GM19043 (cell line): ENCODE data around the gene TIMP2.
"Not testable (repeated sequence)": the region's sequence is repeated elsewhere in the genome, so short reads cannot be mapped to it uniquely, and the experiment has no call there.

Experiments used
- ATAC-seq: cut with Tn5 transposase; IDR thresholded peaks from one replicate; pipeline ENCODE4 v1.9.1; 2021; ENCODE audit warnings: low read depth; ENCODE audit not compliant: unreplicated experiment

The TIMP2 gene

DNA sequence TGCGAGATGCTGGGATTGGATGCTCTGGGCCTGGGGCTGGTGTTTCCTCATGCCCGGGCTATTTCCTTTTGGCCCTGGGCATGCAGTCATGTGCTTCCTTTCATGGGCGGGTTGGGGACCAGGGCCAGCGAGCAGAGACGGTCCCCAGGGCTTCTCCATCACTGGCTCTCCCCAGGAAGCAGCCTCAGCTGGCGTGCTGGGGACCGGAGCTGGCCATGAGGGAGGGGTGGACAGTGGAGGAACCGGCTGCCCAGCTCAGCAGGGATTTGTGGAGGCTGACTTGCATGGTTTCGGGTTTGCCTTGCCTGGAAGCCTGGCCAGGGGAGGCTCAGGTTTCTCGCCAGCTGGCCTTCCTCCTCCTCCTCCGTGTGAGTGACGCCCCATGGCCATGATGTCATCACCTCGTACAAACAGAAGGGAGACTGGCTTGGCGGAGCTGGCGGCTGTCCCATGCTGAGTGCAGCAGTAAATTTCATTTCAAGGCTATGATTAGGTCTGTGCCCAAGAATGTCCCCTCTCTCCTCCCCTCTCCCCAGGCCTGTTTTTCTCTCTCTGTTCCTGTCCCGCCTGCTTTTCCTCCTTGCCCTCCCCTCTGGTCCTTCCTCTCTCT, 8.9 kb upstream of the TIMP2 start:
- ATAC-seq, result no peak

DNA sequence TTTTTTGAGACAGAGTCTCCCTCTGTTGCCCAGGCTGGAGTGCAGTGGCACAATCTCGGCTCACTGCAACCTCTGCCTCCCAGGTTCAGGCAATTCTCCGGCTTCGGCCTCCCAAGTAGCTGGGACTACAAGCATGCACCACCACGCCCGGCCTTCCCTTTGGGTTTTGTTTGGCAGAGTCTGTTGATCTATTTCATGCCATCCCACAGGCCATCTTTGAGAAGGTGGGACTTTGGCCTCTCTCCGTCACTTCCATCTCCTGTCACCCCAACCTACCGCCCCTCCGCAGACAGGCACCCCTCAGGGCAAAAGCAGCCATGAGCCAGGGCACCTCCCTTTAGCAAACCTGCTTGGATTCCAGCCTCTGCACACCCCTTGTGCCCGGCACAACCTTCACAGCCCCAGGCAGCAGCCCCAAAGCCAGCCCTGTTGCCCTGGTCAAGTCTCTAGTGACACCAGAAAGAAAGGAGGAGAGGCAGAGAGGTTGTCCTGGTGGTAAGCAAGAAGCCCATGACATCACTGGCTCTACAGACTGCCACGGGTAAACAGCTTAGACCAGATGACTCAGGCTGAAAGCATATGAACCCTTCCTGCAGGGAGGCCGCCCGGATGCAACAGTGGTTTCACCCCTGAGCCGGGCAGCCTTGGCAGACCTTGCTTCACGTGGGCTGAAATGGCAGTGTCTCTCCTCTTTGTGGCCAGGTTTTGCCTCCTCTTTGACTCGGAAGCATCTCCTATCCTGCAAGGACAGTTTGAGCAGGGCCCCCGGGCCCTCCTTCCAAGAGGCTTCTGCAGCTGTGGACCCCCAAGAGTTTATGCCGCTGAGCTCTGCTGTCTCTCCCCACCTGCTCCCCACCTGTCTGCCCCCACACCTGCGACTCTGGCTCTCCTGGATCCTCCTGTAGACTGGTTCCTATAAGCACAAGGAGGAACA, 8.1 kb upstream of the TIMP2 start:
- no peak for ATAC-seq

DNA sequence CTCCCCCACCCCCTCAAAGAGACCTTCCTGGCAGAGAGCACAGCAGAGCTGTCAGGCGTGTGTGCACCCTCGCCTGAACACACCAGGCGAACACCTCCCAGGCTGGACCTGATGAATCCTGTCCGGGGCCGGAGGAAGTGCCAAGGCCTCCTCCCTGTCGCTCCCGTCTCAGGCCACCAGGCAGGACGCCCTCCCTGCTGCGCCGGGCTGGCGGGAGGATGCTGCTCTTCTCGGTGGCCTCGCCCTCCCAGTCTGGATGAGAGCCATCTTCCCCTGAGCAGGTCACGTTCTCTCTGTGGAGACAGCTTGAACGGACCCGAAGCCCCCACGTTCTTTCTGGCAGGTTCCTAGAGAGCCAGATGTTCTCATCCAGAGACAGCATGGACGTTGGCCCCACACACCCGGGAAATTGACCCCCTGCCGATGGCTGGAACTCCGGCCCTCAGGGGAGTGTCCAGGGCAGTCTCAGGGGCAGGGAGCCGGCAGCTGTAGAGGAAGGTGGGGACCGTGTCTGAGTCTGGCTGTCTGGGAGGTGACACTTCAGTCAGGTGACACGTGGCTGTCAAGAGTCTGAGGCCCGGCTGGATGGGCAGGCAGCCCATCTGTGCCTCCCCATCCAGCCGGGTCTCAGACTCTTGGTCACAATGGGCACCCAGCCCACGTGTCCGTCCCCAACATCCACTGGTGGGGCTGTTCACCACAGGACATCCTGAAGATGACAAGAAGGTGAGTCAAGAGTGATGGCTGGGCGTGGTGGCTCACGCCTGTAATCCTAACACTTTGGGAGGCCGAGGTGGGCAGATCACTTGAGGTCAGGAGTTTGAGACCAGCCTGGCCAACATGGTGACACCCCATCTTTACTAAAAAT, 5.0 kb upstream of the TIMP2 start:
- no peak for ATAC-seq

DNA sequence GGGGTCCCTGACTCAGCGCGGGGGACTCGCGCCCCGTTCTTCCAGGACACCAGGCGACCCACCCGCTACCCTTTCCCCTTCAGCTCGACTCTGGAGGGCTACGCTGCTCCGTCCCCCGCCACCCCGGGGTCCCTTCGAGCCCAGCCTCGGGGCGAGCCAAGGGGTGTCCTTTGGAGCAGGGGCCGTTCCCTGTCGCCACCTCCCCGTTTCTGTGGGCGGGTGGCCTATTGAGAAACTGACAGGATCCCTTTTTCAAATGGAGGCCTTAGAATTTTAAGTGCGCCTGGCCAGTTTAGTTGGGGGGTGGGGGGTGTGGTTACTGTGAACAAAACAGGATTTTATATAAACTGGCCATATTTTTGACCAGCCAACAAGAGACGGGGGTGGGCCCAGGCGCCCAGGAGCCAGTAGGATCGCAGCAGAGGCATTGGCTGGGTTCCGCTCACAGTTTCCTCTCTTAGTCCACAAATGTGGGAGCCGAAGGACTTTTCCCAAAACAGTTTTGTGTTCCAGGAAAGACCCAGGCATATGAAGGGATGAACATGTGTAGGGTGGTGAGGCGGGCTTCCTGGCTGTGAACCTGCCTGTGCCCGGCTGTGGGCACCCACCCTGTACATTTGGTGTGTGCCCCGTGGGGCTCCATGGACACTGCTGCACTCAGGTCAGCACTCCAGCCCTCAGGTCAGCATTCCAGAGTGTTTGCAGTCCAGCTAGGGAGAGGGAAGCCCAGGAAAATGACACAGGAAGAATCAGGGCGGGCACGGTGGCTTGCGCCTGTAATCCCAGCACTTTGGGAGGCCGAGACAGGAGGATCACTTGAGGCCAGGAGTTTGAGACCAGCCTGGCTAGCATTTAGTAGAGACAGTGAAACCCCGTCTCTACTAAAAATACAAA, 722 bp upstream of the TIMP2 start:
- no peak for ATAC-seq

DNA sequence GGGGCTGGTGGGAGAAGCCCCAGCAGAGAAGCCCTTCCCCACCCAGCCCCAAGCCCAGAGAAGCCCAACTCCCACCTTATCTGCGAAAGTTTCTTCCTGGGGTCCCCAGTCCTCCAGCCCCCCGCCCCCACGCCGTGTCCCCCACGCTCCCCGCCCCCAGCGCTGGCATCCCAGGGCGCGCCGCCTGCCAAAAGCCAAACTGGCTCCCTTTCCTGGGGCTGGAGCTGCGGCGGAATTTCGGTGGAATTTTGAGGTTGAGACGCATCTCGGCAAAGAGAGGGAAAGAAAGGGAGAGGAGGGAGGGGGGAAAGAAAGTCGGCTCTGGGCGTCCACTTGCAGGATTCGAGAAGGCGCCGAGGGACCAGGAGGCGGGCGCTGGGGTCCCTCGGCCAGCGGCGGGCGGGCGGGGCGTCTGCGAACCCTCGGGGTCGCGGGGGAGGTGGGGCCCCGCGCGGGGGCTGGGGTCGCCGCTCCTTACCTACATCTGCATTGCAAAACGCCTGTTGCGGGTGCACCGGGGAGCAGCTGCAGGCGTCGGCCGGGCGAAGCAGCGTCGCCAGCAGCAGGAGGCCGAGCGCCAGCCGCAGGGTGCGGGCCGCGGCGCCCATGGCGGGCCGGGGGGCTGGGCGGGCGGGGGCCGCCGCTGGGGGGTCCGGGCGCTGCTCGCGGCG, 571 bp downstream of the TIMP2 start:
- no peak for ATAC-seq

DNA sequence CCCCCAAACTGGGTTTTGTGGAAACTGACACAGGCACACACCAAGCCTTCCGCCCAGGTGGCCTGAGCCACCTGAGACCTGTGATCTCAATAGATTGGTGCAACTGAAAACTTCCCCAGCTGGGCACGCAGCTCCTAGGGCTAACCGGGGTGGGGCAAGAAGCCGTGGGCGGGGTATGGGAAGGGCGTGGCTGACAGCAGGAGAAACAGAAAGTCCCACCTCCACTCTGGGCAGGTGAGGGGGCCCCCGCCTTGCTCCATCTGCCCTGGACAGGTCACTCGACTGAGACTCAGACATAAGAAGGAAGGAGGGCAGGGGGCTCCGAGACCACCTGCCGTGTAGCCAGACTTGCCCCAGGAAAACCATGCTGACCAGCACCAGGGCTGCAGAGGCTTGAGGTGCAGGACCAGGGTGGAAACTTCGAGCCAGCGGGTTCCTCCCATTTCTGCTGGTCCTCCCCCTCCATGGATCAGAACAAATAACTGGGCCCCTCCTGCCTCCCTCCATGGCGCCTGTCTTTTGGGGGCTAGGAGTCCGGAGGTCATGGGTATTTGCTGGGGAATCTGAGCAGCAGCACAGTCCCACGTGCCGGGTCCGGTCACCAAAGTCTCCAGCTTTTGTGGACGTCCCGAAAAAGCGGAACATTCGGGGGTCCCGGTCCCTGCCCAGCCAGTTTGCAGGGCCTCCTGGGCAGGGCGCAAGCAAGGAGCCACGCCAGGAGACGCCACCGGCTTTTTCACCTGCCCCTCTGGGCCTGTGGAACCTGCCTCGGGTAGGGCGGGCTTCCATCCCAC, 1.3 kb downstream of the TIMP2 start:
- ATAC-seq, result no peak

DNA sequence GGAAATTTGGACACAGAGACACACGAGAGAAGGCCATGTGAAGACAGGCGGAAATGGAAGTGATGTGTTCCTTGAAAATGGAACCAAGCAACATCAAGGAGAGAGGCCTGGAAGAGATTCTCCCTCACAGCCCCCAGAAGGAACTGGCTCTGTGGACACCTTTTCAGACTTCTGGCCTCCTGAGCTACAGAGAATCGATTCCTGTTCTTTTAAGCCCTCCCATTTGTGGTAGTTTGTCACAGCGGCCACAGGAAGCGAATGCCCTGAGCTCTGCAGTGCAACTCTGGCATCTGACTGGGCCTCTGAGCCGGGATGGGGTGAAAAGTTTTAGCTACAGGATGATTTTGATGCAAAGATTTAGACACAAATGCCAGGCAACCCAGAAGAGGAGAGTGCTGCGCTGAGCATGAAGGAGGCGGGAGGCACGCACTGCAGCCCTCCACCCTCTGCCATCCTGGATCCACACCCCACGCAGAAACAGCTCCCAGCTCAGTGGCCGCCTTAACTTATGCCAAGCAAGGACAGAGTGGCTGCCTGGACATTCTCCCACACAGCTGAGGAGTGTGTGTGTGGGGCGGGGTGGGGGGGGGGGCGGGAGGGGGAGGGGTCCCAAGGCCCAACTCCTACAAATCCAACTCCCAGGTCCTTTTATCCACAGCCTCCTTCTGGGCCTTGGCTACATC, 2.2 kb downstream of the TIMP2 start:
- ATAC-seq, result no peak

DNA sequence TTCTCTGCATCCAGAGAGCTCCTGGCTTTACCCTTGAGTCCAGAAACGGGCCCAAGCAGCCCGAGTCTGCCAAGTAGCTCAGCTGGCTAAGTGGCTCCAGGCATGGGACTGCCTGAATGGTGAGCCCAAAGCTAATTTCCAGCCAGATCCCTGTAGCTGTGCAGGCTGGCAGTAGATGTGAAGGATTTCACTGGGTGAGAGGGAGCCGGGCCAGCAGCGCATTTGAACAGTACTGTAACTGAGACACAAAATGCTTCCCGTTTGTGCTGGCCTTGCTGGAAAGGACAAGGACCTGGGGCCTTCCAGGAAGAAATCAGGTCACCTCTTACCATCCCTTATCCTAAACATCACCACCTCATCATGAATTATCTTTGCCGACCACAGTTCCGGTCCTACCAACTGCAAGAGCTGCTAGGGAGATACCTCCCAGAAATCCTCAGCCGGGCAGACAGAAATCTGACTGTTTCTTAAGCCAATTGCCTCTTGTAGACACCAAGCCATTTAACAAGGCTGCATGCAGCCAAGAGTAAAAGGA, 3.7 kb downstream of the TIMP2 start:
- ATAC-seq, result no peak

DNA sequence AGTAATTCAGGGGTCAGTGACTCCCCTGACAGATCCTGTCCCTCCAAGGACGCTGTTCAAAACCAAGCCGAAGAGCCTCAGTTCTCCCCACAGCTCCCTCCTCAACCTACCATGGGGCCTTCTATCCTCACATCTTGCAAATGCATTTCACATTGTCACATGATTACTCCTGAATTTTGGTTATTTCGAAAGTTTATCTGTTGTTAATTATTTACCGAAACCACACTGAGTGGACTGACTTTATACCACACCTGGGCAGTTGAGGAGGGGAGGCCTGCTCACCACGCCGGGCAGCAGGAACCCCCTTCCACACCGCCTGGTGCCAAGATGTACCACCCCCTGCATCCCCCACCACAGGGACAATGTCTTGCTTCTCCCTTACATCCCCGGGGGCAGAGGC, 4.7 kb downstream of the TIMP2 start:
- no peak for ATAC-seq

DNA sequence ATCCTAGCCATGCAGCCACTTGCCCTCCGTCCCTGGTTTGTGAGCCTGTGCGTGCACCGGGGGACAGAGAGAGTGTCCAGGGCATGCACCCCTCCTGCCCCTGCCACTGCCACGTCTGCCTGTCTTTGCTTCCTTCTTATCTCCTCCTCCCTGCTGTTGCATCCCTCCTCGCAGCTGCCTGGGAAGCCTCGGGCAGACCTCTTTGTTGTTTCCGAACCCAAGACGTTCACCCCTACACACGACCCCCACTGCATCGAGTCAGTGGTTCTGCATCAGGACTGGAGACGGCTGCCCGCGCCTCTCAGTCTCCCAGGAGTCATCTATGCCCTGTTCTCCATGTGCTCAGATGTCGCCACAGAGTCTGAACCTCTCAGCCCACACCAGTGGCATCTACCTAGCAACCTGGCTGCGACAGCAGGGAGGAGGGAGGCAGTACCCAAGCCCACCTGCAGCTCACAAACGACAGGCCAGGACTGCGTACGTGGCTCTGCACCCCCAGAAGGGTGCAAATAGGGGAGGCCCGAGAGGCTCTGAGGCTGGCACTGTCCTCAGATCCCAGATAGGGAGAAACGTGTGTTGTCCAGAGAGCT, 5.2 kb downstream of the TIMP2 start:
- no peak for ATAC-seq

DNA sequence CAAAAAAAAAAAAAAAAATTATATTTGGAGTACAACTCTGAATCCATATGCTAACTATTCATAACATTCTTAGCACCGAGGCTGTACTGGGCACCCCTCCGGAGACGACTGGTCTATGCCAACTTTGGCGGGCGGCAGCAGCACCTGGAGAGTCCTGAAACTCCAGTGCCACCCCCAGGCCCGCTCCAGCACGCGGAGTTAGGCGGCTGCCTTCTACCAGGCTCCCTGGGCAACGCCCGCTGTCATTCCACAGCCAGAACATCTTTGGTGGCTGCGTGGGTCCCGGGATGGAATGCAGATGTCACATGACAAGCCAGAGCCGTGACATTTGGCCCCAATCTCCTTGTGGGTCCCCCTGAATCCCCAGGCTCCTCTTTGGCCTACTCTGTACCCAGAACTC, 6.2 kb downstream of the TIMP2 start:
- no peak for ATAC-seq

DNA sequence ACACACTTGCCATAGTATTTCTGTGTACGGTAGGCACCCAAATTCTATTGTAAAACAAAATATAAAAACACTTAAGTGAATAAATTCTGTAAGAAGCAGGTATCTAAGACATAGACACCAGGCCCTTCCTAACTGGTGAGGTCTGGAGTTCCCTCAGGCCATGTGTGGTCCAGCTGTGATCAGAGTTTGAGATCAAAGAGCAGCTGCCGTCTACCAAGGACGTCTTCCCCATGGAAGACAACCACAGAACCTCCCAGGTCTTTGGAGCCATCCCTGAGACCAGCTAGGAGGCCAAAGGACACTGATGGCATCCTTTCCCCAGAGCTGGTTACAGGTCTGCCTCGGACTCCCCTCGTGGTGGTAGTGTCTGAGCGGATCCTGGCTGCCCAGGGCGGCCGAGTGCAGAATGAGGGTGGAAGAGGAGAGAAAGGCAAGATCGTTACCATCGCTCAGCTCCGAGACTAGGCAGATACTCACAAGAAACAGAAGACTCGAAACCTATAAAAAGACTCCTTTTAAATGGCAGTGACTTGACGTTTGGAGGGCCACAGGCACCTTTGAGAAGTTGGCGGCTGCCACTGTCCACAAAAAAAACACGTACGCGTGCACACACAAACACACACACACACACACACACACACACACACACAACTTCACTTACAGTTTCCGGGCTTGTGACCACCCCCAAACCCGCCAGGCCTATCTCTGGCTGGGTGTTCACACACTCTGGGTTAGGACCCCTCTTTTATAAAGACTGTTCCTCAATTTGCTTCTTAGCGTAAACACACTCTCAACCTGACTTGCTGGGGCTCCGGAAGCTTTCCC, 7.5 kb downstream of the TIMP2 start:
- ATAC-seq, result no peak

DNA sequence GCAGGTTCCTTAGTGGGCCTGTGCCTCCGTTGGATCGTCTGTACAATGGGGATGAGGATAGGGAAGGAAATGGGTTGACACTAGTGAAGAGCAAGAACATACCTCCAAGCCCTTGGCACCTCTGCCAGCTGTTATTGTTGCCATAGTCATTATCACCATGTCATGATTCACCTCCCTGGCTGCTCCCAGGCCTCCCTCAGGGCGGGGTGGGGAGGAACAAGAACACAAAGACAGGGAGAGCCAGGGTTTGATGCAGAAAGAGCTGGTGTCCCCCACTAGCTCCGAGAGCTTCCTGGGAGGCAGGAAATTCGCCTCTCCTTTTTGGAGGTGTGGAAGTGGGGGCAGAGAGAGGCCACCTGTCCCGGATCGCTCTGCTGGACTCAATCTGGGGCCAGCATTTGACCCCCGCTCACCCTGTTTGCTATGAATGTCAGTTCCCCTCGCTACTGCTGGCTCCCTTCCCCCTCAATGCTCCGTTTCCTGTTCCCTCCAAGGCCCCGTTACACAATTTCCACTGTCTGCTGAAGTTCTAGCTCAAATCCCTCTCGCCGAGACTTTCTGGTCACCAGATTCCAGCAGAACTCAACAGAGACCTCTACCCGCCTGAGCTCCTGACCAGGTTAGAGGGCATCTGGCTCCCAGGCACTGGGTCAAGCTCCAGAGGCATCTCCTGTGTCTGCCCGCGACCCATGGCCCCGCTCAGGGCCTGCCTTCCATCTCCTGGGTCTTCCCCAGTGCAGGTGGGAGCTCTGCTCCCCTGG, 9.1 kb downstream of the TIMP2 start:
- ATAC-seq, result no peak

DNA sequence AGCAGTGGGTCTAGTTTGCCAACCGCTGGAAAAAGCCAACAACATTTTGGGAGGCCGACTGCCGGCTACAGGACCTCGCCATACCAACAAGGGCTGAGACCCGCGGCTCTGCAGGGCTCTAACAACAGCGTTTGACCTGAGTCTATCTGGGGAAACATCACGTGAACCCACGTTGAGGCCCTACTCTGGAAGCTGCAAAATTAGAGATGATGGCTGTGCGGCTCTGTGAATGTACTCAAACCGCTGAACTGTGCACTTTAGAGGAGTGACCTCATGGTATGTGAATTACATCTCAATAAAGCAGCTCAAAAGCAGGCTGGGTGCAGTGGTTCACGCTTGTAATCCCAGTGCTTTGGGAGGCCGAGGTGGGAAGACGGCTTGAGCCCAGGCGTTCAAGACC, 12.1 kb downstream of the TIMP2 start:
- ATAC-seq, result no peak

DNA sequence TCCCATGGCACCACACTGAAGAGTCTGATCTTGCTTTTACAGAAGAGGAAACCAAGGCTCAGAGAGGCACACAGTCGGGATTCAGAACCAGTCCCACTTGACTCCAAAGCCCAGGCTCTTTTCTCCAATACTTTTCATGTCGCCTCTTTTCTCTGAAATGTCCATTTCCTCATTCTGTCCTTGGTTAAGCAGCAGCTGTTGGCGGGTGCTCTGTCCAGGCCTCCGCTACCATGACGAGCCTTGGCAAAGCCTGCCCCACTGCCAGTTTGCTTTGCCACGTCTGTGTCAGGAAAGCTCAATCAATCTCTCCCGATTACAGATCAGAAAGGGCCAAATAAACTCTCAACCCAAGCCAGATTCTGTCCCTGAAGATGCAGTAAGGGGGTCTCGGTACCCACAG, 13.1 kb downstream of the TIMP2 start:
- ATAC-seq, result no peak

DNA sequence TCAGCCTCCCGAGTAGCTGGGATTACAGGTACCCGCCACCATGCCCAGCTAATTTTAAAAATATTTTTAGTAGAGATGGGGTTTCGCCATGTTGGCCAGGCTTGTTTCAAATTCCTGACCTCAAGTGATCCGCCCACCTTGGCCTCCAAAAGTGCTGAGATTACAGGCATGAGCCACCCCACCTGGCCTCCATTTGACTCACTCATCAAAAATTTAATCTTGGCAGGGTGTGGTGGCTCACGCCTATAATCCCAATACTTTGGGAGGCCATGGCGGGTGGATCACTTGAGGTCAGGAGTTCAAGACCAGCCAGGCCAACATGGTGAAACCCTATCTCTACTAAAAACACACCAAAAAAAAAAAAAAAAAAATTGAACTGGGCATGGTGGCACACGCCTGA, 13.6 kb downstream of the TIMP2 start:
- ATAC-seq, result not testable (repeated sequence)
